Measurements from ENCODE around the gene ALG9.

Gene ALG9

DNA sequence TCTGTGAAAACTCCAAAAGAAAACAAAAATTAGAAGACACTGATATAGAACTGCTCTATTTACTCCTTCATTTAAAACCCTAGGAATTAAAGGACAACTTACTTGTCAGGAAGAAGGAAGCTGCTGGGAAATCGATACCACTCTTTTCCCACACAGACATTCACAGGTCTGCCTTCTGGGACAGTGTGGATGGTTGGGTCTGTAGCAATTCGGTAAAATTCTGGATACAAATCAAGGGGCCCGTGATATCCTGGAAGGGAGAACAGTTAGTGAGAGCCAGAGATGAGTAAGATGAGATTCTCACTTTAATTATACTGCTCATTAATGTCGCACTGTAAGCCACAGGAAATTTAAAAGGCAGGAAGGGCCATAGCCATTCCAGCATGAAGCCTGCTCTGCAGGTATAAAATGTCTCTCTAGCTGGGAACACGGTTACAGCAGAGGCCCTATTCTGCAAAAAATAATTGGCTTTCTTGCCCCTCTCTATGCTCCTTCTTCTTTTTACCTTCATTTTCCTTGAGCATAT lies 34.0 kb downstream of the ALG9 start:
- DNase-seq (ENCODE audit: low spot score), result no peak
- FAIRE-seq, result no peak

DNA sequence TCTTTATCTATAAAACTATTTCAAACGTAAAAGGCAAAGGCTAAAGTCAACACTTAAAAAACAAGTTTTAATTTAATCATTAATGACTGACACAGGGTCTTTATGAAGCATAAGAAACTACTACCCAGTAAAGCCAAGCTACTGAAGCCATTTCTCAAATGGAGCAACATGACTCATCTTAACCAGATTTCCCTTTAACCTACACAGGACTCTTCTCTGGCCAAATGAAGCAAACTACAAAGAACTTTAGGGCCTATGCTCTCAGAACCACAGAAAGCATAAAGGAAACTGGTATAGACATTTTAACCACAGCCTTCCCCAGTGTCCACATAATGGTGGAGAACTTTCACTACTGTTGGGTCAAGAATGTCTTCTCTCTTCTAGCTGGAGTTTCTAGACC lies 34.7 kb downstream of the ALG9 start:
- FAIRE-seq (no peak), DNase-seq (ENCODE audit: low spot score) (no peak)

DNA sequence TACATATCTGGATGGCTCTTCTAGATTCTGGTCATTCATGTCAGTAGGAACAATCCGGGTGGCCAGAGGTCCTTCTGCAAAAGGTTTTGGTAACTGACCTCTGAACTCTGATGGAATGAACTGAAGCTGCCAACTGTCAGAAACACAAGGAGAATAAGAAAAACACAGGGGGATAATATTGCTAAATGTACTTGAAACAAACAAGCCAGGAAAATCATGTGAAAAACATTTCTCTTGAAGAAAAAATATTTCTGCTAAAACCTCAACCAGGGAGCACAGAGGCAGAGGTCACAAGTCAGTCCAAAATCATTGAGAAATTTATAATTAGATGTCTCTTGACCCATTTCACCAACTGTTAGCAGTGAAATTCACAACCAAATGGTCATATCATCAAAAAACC lies 35.2 kb downstream of the ALG9 start:
- DNase-seq (ENCODE audit: low spot score), result no peak
- no peak for FAIRE-seq

DNA sequence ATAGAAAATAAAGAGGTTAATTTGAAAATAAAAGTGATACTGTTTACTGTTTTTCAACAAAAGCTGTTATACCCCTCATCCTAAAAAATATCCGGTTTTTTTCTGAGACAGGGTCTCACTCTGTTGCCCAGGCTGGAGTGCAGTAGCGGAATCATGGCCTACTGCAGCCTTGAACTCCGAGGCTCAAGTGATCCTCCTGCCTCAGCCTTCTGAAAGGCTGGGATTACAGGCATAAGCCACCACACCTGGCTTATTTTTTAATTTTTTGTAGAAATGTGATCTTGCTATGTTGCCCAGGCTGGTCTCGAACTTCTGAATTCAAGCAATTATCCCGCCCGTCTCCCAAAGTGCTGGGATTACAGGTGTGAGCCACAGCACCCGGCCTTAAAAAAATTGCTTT lies 35.7 kb downstream of the ALG9 start:
- no peak for FAIRE-seq
- DNase-seq (ENCODE audit: low spot score), result no peak

DNA sequence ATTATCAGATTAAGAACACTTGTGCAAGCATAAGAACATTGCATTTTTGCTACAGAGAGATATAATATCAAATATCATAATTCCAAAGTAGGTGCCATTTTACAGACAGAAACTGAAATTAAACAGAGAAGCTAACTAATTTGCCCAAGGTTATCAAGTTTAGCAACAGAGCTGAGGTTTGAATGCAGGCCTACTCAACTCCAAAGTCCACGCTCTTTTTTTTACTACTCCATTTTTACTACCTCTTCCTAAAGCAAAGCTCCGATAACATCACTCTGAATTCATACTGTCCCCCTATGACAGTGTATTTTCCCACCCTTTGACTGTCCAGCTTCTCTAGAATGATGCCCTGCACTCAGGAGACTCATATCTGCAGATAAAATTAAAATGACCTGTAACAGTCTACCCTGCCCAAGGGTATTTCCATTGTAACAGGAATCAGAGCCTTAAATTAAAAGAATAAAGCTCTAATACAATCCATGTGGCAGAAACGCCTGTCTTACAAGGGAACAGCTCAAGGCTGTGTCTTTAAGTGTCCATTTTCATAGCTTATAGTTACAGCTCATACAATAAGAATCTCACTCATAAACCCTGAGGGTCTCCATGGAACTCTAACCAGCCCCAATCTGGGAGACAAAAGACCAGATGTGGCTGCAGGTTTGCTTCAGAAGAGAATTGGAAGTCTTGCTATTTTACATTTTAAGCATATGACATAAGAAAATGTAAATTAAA lies 36.8 kb downstream of the ALG9 start:
- no peak for FAIRE-seq

DNA sequence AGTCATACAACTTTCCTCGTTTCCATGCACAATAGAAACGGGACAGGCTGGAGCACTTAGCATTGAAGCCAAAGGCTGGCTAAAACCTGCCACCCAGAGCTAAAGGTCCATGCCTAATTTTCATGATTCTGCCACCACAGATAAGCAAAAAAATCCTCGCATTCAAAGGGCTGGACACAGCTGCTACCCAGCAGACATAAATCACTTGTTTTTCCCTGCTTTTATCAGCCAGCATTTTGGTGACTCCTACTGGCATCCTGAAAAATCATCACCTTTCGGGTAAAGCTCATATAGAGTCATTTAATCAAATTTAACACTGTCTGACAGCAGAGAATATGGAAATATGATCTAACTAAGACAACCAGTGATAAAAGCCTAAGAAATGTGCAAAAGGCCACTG lies 37.9 kb downstream of the ALG9 start:
- FAIRE-seq (no peak), DNase-seq (ENCODE audit: low spot score) (no peak)

More for the DNA sequence above, 36.8 kb downstream of the ALG9 start:
- no peak for DNase-seq (ENCODE audit: low spot score)

DNA sequence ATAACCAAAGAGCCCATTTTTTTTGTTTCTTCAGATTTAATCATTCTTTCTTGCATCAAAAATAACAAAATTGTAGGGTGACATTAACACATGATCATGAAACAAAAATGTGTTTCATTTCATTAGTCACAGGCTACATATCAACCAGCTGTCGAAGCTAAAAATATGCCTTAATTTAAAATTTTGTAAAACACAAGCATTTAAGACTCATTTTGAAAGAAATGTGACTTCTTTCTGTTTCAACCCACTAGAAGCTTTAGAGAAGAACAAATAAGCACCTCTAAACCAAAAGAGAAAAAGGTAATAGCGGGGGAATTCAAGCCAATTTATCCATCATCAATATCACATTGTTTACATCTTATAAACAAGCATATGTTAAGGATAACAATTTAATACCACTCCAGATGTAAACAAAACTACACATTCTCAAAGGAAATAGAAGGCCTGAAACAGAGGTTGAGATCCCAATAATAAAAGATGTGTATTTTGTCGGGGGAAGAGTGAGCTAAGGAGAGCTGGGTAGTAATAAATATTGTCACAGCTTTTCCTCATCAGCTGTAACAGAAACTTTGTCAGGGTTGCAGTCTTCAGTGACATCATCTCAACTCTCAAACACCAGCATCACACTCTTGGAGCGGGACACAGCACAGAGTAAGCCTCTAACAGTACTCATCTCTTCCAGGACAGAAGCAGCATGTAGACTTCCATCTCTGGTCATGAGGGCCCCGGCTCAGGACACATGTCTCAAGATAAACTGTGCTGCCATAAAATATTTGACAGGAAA lies 42.0 kb downstream of the ALG9 start:
- DNase-seq (ENCODE audit: low spot score), result no peak
- no peak for FAIRE-seq

DNA sequence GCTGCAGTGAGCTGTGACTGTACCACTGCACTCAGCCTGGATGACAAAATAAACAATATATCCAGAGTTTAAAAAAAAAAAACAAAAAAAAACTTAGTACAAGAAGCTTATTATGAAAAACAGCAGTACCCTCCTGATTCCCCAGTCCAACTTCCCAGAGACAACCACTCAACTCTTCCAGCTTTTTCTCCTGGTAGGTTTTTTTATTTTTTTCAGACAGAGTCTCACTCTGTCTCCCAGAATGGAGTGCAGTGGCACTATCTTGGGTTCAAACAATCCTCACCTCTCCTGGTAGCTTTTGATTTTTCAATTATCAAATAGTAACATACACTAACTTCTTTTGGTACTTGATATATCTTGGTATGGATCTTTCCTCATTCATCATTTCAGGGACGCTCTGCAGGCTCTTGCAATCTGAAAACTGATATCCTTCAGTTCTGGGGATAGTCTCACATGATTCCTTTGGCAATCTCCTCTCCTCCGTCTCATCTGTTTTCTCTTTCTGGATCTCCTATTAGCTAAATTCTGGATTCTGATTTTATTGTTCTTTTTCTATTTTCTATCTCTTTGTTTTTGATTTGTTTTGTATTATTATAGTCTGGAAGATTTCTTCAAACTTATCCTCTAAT lies 44.9 kb downstream of the ALG9 start:
- FAIRE-seq (no peak), DNase-seq (ENCODE audit: low spot score) (no peak)

DNA sequence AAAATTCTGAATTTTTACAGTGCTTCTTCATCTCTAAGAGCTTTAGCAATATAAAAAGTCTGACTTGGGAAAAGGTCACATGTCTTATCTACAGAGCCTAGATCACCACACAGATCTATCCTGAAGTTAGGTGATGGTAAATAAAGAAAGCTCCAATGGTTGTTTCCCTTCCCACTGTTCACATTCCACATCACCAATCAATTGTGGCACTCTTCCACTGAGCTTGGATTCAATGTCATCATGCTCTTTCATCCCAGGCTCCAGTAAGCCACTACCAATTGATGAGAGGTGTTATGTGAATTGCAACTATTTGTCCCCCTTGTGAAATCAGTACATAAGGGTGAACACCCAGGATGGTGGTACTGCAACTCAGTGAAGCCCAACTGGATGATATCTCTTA lies 47.8 kb downstream of the ALG9 start:
- DNase-seq (ENCODE audit: low spot score), result no peak
- no peak for FAIRE-seq

DNA sequence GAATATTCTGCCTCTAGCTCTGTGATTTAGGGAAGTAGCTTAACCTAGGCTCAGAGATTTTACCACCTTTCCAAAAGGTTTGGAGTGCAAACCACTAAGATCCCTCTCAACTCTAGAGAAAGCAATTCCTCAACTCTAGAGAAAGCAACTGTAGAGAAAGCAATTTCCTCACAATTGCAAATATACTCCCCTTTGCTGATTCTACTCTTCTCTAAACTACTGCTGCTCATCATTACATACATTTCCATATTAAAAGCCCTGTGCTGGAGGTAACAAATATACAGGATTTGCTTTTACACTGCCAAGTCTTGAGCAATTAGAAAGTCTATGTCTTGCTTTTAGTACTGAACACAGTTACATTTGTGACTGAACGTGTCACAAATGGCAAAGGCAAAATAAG lies 48.2 kb downstream of the ALG9 start:
- DNase-seq (ENCODE audit: low spot score) (no peak), FAIRE-seq (no peak)

DNA sequence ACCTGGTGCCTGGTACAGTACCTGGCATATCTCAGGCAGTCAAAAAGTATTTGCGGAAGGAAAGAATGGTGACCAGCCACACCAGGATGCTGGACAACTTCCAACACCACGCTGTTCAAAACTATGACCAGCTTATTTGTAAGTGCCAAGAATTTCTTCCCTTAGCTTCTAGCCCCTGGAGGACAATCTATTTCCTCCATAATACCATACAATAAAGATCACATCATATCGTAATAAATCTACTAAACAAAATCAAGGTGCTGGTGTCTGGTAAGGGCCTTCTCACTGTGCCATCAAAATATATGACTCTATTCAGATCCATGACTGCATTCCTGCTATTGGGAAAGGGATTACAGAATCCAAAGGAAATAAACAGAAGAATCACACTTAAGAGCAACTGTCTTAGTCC lies 51.5 kb downstream of the ALG9 start:
- no peak for DNase-seq (ENCODE audit: low spot score)

DNA sequence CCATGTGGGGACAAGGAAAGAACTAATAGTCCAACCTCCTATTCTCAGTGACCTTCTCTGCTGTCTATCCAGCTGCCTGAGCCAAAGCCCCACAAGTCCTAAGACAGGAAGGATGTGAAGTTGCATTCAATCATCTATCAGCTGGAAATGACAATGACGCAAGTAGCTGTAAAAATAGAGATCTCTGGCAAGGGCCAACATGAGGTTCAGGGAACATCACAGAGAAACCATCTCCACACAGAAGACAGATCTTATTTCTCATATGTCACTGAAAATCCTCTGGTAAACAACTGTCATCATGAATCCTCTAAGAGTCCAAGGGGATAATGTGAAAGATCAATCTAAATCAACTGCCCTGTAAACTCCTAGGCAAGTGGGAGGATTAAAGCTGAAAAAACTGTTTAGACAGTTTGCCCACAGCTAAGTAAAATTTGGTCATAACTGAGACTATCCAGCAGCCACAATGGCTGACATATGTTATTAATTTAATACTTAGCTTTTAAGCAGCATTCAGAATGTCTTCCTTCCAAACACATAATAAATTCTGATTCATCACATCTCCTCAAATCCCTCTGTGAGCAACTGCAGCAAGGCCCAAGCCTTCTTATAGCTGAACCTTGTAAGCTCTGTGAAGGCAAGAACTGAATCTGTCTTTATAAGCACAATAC lies 52.1 kb downstream of the ALG9 start:
- no peak for FAIRE-seq
- no peak for DNase-seq (ENCODE audit: low spot score)

More for the DNA sequence above, 51.5 kb downstream of the ALG9 start:
- FAIRE-seq, result no peak

DNA sequence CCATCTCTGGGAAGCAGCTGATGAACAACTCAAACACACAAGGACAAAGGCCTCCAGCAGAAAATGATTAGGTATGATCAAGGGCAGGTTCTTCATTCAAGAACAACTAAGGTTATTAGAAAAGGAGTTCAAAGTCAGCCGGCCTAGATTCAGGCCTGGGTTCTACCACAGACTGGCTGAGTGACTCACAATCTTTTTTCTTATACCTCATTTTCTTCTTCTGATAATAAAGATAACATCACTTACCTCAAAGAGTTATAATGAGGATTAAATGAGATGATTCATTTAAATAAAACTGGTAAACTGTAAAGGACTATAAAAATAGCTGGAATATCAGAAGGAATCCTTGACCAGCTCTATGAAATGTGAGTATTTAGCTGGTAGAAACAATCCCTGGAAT lies 55.9 kb downstream of the ALG9 start:
- FAIRE-seq (no peak), DNase-seq (ENCODE audit: low spot score) (no peak)

DNA sequence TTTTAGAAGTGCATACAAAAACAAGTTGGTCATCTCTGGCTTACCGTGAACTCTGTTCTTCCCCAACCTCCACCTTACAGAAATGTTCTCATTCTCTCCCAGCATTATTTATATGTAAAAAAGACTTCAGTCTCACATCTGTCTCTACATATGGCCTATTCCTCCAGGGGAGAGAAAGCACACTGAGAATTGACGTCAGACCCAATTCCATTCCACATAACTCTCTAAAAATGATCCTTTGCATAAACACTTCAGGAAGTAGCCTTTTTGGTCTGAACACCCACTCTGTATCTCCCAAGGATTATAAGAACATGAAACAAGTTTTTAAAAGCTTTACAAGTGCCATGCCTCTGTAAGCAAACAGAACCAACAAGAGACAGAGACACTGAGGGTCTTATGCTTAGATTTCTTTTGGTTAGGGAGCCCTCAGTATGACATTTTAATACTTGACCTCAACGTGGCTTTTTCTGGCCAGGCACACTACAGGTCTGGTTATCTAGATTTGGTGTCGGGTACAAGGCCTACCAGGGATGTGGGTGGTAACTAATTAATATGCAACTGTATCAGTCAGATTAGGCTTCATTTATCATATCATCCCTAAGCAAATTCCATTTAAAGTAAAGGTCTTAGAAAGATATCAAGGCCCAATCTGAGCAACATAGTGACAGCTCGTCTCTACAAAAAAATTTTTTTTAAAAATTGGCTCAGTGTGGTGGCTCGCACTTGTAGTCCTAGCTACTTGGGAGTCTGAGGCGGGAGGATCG lies 56.6 kb downstream of the ALG9 start:
- no peak for DNase-seq (ENCODE audit: low spot score)
- FAIRE-seq, result no peak

DNA sequence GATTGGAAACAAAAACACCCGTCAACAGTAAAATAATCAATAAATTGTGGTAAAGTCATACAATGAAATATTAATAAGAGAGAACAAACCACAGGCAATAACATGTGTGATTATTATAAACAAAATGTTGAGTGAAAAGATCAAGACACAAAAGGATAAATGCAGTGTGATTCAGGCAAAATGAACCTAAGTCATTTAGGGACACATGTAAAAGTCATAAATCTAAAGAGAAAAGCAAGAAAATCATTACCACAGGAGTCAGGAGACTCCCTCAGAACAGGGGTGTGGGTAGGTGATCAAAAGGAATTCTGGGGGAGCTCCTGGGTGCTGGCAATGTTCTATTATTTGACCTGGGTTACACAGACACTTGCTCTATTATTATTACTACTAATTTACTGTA lies 57.3 kb downstream of the ALG9 start:
- FAIRE-seq, result no peak
- no peak for DNase-seq (ENCODE audit: low spot score)

DNA sequence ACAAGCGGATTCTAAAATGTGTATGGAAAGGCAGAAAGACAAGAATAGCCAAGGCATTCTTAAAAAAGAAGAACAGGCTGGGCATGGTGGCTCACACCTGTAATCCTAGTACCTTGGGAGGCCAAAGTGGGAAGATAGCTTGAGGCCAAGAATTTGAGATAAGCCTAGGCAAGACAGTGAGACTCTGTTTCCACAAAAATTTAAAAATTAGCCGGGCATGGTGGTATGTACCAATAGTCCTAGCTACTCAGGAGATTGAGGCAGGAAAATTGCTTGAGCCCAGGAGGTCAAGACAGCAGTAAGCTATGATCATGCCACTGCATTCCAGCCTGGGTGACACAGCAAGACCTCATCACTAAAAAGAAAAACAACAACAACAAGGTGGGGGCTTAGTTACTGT lies 59.2 kb downstream of the ALG9 start:
- FAIRE-seq (no peak), DNase-seq (ENCODE audit: low spot score) (no peak)

DNA sequence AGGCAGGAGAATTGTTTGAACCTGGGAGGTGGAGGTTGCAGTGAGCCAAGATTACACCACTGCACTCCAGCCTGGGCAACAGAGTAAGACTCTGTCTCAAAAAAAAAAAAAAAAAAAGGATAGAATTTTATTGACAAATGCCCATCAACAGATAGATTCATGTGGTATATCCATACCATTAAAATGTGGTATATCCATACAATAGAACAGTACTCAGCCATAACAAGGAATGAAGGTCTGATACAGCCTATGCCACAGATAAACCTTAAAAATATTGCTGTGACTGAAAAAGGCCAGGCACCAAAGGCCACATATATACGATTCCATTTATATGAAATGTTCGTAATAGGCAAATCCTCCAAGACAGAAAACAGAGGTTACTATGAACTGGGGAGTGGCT lies 59.9 kb downstream of the ALG9 start:
- FAIRE-seq (no peak), DNase-seq (ENCODE audit: low spot score) (no peak)

DNA sequence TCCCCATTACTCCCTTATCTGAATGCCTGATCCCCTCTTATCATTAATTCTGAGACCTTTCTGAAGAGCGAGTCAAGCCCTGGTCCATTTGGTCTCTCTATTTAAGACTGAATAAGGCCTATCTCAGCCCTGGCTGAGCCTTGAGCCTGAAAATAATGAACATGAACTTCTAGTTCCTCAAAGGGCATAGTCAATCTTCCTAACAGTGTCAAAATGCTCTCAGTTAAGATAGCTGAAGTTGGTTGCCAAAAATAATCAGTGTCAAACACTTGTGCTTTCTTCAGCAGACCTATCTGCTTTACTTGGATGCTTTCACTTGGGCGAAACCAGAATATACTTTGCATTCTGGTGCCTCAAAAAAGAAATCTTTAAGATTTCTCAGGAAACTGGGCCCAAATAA lies 62.5 kb downstream of the ALG9 start:
- DNase-seq (ENCODE audit: low spot score), result no peak
- FAIRE-seq, result no peak

DNA sequence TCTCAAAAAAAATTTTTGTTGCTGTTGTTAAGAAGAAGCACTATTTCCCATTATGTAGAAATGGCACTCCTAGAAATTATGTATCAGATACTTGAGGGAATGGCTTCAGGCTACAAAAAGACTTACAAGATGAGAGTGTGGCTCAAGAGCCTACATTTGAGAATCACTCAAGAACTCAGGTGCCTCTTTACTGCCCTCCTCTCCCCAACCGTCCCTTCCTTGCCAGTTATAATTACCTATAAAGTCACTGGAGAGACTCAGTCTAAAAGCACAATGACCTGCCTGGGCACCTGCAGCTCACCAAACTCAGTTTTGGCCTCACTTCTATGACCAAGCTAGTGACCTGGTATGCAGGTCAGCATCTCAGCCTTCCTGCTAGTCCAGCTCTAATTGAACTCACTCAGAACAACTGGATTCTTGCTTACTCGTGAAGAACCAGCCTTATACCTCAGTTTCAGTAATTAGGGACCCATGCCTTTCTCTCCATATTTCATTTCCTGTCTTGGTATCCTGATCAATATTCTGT lies 63.3 kb downstream of the ALG9 start:
- DNase-seq (ENCODE audit: low spot score) (no peak), FAIRE-seq (no peak)

DNA sequence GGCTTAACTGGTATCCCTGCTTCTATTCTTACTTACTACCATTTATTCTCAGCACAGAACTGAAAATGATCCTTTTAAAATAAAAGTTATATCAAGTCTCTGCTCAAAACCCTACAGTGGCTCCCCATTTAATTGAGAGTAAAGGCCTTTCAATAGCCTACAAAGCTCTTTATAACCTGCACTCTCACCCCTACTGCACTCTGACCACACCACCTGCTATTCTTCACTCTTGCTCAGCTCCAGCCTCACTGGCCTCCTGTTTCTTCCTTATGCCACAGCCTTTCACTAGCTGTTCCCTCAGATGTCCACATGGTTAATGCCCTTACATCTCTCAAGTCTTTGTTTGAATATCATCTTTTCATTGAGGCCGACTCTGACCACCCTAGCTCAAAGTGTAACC lies 64.3 kb downstream of the ALG9 start:
- FAIRE-seq, result no peak
- no peak for DNase-seq (ENCODE audit: low spot score)

DNA sequence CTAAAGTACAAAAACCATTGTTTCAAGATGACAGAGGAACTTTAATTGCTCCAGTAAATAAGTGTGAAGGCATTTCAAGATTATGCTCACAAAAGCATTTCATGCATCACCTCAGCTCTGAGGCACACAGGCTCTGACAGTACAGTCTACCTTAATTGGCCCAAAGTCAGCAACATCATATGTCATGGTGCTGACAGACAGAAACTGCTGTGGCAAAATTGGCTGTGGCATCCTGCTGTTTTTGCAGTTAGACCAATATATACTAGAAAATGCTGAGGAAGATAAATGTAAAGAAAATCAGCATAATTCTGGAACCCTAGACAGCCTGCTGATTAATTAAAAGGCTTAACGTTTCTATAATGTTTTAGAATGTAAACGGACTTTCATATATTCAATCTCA lies 70.2 kb downstream of the ALG9 start:
- FAIRE-seq (no peak), DNase-seq (ENCODE audit: low spot score) (no peak)

All from urothelium cell line (cell line).